ENCODE results near the gene TMTC3.
"Not testable (repeated sequence)": the region's sequence is repeated elsewhere in the genome, so short reads cannot be mapped to it uniquely, and the experiment has no call there.

Gene TMTC3

DNA sequence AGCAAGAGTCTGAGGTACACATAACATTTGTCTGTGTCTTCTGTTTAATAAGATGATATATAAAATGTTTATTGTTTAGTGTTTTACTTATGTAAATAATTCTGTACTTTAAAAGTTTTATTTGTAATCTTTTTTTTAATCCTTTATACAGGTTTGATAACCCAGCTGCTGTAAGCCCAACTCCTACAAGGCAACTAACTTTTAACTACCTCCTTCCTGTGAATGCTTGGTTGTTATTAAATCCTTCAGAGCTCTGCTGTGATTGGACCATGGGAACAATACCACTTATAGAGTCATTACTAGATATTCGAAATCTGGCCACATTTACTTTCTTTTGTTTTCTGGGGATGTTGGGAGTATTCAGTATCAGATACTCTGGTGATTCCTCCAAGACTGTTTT, 24.1 kb downstream of the TMTC3 start:
- no peak for DNase-seq (ENCODE audit: low read depth)

DNA sequence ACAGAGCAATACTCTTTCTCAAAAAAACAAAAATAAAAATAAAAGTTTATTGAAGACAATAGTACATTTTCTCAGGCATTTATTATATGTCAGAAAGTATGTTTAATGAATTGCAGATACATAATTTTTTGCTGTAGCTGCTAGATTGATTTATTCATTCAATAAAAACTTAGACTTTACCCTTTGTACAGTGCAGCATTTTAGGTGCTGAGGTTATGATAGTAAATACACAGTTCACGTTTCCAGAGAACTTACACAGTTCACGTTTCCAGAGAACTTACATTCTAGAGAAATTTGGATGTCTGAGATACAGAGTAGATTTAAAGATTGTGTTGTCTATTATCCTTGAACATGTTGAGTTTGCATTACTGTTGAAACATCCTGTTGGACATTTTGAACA, 25.3 kb downstream of the TMTC3 start:
- DNase-seq (ENCODE audit: low read depth), result no peak

DNA sequence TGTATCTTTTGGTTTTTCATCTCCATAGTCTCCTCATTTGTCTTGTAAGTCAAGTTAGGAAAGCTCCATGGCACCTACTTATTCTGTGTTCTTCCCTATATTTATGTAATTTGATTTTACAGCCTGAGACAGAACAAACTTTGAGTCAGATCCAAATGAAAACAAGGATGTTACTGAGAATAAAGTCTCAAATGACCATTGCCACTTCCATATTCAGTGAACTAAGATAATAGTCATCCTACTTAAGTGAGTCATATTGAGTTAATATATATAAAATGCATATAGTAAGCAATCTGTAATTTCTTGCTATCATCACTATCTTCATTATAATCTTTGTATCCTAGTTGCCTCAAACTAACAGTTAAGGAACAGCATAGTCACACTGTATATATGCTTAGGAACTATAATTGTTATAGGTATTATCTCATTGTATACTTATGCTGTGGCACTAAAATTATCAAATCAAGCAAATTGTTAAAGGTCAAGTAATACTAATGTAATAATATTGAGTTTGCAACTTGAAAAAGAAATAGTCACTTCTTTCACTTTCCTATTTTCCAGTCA, 30.8 kb downstream of the TMTC3 start:
- no peak for DNase-seq (ENCODE audit: low read depth)

DNA sequence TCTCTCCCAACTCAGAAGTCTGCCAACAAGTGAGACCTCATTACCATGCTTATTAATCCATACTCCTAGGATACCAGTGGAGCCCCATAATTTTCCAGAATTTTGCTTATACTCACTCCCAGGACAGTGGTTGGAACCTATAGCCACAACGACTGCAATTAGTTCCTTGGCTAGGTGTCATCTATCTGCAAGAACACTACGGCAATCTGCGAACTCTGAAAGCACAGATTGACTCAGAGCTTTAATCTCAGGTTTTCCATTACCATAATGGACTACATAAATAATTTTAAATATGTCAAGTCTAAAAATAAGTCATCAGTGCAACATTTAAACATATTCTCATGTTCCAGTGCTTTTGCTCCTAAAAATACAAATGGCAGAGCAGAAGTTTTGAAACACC, 33.4 kb downstream of the TMTC3 start:
- DNase-seq (ENCODE audit: low read depth), result no peak

DNA sequence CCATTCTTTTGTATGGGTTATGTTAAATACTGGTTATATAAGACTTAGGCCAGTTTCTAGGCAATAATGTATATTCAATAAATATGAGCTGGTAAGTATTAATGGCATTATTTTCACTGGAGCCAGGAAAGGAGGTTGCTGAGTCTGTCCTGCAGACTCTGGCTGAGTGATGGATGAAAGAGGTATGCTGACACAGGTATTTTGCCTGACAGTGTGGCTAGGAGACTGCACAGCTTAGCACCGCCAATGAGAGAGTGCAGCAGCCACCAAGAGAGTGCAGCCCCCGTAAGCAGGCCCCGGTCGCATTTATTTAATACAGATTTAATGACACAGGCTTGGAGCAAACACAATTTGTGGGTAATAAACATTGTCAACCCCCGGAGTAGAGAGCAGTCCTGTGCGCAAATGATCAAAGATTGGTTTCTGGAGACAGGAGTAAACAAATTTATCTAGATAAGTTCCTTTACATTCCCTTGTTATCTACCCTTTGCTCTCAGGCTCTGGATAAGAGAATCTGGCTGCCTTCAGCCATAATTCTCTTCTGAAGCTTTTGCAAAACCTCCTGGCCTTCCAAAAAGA, 37.4 kb downstream of the TMTC3 start:
- DNase-seq (ENCODE audit: low read depth), result no peak

DNA sequence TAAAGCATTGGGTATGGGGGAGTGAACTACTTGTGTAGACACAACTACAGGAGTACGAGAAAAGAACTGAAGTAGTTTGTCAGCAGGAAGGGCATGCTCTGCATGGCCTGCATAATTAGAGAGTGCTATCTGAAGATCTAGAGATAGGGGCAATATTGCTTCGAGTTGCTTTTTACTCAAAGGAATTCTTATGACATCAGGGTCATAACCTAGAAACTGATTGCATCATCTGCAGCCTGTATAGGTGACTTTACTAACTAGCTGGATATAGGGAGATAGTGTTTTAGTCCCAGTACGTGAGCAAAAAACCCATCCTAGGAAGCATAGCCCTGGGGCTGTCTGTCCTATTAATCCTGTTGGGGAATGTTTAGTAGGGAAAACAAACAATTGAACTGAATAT, 39.8 kb downstream of the TMTC3 start:
- no peak for DNase-seq (ENCODE audit: low read depth)

DNA sequence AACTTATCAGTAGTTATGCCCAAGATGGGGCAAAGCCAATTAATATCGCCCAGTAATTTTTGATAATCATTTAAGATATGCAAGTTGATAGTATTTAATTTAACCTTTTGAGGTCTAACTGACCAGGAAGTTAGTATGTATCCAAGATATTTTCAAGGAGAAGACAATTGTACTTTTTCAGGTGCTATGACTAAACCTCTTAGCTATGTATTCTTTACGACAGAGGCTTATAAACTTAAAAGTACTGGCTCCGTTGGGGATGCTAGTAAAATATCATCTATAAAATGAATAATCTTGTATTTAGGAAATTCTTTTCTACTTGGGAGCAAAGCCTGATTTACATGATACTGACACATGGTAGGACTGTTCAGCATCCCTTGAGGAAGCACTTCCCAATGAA, 40.3 kb downstream of the TMTC3 start:
- no peak for DNase-seq (ENCODE audit: low read depth)

DNA sequence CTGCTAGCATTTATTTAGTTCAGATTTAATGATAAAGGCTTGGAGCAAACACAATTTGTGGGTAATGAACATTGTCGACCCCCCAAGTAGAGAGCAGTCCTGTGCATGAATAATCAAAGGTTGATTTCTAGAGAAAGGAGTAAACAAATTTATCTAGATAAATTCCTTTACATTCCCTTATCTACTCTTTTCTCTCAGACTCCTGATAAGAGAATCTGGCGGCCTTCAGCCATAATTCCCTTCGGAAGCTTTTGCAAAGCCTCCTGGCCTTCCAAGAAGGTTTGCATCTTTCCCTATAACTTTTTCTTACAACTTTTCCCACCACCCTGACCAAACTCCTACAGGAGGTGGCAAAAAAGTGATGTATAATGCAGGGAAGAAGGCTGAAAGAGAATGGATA, 42.1 kb downstream of the TMTC3 start:
- DNase-seq (ENCODE audit: low read depth), result no peak

DNA sequence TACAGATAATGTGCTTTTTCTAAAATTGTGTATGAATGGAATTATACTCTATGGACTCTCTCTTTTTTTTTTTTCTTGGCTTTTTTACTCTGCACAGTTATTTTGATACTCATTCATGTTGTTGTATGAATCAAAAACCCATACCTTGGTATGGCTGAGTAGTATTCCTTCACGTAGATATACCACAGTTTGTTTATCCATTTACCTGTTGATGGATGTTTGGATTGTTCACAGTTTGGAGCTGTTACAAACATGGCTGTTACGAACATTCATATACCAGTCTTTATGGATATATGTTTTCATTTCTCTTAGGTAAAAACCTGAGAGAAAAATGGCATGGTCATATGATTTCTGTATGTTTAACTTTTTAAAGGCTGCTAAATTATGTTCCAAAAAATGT, 43.2 kb downstream of the TMTC3 start:
- DNase-seq (ENCODE audit: low read depth), result no peak

DNA sequence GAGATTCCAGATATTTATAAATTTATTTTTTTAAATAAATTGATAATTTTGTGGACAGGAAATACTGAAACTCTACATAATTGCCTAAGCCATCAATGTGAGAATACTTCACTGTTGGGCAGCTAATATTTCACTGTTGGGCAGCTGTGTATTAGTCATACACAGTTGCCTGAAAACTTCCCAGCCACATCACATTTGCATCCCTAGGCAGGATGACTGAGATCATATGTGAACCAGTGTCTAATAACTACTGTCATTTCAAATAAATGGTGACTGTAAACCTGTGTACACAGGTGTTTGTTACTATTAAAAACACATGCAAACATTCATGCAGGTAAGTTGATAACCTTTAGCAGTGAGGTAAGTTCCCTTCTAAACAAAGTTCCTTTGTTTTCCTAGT, 43.9 kb downstream of the TMTC3 start:
- no peak for DNase-seq (ENCODE audit: low read depth)

DNA sequence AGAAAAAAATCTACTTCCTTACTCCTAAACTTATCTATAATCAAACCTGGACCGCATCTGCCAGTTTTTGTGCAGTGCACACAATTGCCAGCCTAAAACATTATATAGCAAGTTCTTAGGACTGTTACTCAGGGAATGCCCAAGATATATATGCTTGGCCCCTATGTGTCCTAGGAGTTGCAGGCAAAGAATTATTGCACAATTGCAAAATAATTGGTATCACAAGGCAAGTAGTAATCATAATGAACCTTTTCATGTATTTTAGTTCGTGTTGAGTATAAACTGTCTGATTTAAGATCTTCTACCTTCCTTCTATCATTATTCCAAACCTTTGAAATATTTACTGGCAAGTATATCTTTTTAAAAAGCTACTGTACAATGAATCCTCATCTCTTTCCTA, 45.5 kb downstream of the TMTC3 start:
- no peak for DNase-seq (ENCODE audit: low read depth)

DNA sequence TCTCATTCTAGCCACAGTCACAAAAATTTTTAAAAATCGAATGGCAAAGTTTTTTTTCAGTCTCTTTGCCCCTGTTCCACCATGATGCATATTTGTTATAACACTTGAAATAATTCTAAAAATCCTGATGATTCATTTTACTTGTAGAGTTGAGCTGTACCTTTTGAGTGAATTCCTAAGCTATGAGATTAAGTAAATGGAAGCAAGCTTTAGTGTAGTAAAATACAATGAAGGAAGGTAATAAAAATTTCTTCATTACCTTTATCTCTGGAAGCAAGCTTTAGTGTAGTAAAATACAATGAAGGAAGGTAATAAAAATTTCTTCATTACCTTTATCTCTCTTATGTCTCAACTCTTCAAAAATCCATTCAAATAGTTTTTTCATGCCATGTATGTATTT, 46.1 kb downstream of the TMTC3 start:
- DNase-seq (ENCODE audit: low read depth), result no peak

DNA sequence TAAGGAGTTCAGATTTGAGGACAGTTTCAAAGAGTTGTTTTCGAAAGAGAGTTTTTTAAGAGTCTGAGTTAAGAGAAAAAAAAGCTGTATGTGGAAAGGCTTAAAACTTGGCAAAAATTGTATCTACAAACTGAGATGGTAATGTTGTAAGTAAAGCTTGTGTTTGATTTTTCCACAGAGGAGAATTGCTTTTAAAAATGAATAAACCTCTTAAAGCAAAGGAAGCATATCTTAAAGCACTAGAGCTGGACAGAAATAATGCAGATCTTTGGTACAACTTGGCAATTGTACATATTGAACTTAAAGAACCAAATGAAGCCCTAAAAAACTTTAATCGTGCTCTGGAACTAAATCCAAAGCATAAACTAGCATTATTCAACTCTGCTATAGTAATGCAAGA, 50.3 kb downstream of the TMTC3 start:
- DNase-seq (ENCODE audit: low read depth), result no peak

DNA sequence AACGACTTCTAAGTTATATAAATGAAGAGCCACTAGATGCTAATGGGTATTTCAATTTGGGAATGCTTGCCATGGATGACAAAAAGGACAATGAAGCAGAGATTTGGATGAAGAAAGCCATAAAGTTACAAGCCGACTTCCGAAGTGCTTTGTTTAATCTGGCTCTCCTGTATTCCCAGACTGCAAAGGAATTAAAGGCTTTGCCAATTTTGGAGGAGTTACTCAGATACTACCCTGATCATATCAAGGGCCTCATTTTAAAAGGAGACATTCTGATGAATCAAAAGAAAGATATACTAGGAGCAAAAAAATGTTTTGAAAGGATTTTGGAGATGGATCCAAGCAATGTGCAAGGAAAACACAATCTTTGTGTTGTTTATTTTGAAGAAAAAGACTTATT, 52.8 kb downstream of the TMTC3 start:
- DNase-seq (ENCODE audit: low read depth), result no peak

DNA sequence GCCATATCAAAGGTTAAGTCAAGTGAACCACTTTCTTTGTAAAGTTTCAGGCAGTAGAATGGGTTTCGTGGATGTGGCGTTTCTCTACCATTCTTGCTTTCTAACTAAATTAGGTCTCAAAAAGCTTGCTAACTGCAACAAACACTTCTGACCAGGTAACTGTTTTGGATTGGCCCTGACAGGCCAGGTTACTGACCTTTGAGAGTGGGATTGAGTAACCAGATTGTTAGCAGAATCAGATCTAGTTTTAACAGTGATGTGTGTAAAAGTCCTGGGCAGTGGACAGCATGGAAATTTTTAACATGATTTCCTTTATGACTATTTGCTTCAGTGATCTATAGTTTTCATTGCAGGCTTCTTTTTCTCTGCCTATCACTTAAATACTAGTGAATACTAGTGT, 57.9 kb downstream of the TMTC3 start:
- DNase-seq (ENCODE audit: low read depth), result no peak

DNA sequence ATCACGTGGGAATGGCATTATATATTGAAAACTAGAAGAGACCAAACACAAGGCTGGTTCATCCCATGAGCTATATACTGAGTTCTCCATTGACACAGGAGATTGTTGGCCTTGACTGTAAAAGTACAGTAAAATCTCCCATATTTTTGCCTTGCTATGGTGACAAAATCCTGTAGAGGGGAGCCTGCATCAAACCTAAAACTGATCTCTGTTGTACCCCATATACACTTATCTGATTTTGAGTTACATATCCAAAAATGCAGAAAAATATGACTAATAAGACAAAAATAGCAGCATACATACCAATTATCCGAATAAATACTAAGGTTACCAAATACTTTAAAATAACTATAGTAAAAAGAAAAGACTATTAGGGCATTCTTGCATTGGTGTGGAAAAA, 60.4 kb downstream of the TMTC3 start:
- no peak for DNase-seq (ENCODE audit: low read depth)

DNA sequence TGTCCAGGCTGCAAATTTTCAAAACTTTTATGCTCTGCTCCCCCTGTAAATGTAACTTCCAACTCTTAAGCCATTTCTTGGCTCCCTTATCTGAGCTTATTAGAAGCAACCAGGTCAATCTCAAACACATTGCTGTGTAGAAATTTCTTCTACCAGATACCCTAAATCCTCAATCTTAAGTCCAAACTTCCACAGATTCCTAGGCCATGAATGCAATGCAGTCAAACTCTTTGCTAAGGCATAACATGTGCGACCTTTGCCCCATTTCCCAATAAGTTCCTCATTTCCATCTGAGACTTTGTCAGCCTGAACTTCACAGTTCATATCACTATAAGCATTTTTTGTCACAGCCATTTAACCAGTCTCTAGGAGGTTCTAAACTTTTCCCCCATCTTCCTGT, 64.5 kb downstream of the TMTC3 start:
- DNase-seq (ENCODE audit: low read depth), result no peak

DNA sequence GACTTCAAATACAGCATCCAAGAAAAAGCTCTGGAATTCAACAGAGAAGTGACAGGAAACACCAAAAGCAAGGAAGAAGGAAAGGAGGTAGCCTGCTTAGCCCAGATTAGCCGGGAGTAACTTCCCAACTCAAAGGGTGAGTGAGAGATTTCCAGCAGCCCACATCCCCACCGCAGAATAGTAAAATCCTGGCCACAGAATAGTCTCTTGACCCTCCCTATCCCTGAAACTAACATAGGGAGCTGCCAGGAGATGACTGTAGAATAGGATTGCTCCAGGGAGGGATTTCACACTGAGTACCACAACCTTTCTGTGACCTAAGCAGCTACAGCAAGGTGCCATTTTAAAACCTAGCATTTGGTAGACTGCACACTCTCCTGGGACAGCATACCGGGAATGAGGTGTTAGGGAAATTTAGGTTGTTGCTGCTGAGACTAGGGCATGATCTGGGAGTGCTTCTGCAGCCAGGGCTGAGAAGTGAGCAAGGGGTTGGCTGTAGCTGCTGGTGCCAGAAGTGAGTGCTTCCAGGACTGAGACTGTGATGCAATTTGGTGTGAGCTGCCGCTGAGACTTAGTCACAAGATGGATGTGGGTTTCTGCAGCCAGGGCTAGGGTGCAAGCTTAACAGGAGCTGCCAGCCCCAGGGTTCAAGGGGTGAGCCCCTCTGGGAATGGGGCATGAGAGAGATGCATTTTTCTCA, 66.0 kb downstream of the TMTC3 start:
- no peak for DNase-seq (ENCODE audit: low read depth)

DNA sequence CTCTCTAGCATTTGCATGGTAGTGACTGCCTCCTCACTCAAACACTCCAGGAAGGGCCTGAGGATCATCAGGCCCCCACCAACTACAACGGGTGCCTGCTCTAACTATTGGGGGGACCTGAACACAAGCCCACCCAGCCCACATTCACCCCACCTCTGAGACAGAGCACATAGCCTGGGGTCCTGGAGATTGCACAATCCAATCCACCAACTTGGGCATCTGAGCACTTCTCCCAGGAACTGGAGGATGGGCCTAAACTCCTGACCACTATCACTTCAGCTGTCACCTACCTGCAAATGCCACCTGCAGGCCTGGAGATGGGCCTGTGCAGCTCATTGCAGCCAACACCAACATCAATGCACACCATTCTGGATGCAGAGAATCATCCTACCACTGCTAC, 66.6 kb downstream of the TMTC3 start:
- DNase-seq (ENCODE audit: low read depth), result no peak

DNA sequence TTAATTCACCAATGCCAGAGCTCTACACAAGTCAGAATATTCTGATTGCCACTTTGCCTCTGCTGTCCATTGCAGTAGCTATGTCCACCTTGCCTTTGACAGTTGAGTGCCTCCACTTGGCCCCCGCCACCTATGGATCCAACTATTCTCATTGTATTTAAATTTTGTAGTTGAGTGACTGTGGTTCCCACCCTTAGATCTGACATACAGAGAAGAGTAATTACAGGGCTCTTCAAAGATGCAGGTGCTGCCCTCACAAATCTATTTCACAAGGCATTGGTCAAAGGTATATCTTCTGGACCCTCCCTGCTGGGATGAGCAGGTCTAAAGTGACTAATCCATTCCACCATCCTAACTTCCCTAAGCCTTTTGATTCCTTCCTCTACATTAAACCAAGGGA, 68.2 kb downstream of the TMTC3 start:
- DNase-seq (ENCODE audit: low read depth), result not testable (repeated sequence)

DNA sequence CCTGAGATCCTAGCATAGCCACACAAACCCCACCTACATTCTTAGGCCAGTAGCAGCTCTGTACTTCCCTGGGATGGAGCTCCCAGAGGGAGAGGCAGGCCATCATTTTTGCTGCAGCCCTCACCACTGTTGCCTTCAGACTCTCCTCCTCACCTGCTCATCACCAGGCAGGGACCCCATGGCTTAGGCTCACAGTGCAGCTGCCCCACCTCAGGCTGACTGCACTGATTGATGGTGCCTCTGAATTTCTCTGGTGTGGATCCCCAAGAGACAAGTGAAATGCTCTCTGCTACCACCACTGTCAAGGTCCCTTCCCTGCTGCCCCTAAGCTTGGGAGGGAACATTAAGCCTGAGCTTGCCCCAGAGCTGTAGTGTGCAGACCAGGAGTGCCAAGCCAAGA, 76.2 kb downstream of the TMTC3 start:
- no peak for DNase-seq (ENCODE audit: low read depth)

DNA sequence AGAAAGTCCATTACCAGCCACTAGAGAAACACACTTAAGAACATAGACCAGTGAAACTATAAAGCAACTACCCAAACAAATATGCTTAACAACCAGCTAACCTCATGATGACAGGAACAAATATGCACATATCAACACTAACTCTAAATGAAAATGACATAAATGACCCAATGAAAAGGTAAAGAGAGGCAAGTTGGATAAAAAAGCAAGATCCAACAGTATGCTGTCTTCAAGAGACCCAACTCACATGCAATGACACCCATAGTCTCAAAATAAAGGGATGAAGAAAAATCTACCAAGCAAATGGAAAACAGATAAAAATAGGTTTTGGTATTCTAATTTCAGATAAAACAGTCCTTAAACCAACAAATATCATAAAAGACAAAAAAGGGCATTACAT, 77.8 kb downstream of the TMTC3 start:
- DNase-seq (ENCODE audit: low read depth), result no peak

DNA sequence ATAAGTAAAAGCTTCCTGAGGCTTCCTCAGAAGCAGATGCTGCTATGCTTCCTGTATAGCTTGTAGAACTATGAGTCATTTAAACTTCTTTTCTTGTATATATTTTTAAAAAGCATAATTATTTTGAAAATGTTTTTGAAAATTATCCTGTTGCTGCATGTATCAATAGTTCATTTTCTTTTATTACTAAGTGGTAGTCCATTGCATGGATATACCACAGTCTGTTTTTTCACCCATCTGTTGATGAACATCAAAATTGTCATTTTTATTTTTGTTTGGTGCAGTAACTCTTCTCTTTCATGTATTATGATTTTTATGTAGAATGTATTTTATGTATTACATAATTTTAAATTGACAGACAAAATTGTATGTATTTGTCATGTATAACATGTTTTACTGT, 81.4 kb downstream of the TMTC3 start:
- no peak for DNase-seq (ENCODE audit: low read depth)

DNA sequence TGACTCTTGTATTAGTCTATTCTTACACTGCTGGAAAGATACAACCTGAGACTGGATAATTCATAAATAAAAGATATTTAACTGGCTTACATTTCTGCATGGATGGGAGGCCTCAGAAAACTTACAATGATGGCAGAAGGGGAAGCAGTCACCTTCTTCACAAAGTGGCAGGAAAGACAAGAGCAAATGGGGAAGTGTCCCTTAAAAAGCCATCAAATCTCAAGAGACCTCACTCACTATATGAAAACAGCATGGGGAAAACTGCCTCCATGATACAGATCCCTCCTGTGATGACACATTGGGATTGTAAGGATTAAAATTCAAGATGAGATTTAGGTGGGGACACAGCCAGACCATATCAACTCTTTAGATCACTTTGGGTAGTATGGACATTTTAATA, 83.7 kb downstream of the TMTC3 start:
- DNase-seq (ENCODE audit: low read depth), result no peak

Measured in stimulated activated CD4-positive, alpha-beta T cell treated with anti-CD3 and anti-CD28 coated beads, Interleukin-2, amount 100 ng/mL, for 4 hours (primary cell).